ENCODE measurements around the gene PKN1. TPM values are rescaled to one million over a fixed set of nuclear protein-coding genes. Genes with fewer than 3 reads are reported as not detected.
A peak's percentile ranks its signal among the peaks of the same experiment; 100 is the strongest.

Gene PKN1
- total and polyA plus RNA-seq, 2 experiments from 2014 or later: 86.8 to 201 TPM

DNA sequence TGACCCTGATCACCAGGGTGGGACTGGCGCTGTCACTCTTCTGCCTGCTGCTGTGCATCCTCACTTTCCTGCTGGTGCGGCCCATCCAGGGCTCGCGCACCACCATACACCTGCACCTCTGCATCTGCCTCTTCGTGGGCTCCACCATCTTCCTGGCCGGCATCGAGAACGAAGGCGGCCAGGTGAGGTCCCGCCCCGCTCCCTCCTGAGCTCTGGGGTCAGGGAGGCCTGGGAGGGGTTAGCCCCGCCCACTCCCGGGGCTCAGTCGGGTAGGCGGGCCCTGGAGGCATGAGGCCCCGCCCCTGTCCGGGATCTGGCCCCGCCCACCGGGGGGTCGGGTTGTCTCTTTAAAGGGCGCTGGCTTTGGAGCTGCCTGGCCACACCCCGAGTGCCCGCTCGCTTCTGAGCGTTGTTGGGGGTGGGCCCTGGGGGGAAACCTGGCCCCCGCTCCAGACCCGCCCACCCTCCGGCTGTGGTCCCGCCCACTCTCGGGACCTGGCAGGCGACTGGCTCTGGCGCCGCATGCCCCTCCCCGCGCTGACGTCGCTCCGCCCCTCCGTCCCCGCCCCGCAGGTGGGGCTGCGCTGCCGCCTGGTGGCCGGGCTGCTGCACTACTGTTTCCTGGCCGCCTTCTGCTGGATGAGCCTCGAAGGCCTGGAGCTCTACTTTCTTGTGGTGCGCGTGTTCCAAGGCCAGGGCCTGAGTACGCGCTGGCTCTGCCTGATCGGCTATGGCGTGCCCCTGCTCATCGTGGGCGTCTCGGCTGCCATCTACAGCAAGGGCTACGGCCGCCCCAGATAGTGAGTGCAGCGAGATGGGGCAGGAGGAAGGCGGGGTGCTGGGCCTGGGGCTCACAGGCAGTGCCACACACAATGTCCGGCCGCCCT, 27.1 kb upstream of the PKN1 start:
- Mint-ChIP-seq H3K27me3 (ENCODE audit: insufficient read depth, low read depth, poor library complexity) (peaks cover 14% of the 10 kb centered on the region), H3K4me1 (peaks cover 11% of the 10 kb centered on the region), H3K4me3 (peak overlapping the region; percentile 80), H3K9me3 (no peaks in the 10 kb centered on the region; the same call in 2 of the 3 replicates), H3K36me3 (ENCODE audit: low read depth) (peaks cover 38% of the 10 kb centered on the region), H3K27ac (peak overlapping the region; percentile 86)
- peak; percentile 98 for DNase-seq (ENCODE audit: low spot score)
- no peaks in the 10 kb centered on the region for H3K9me2 ChIP-seq (ENCODE audit: insufficient read depth)
- peak overlapping the region; percentile 80 for H2AFZ ChIP-seq
- H3K36me3 ChIP-seq (ENCODE audit: insufficient read depth): peaks cover 22% of the 10 kb centered on the region
- H3K4me1 ChIP-seq (ENCODE audit: insufficient read depth): peaks cover 5% of the 10 kb centered on the region; the same call in 1 of the 2 replicates
- peak overlapping the region; percentile 75 for H3K4me2 ChIP-seq
- ATAC-seq: peak; percentile 91
- H3K4me3 ChIP-seq: peak overlapping the region; percentile 49
- H3K27ac ChIP-seq (ENCODE audit: low read depth): peak overlapping the region; percentile 87; the same call in 1 of the 2 replicates
- no peaks in the 10 kb centered on the region for H3K27me3 ChIP-seq (ENCODE audit: insufficient read depth)
- TF ChIP-seq CREB1 (CRISPR knock-in tag; IDR thresholded peaks at IDR 0.05; ENCODE audit: low read depth) (peak; percentile 77), ZNF114 (CRISPR knock-in tag; IDR thresholded peaks at IDR 0.05) (no peak), NANOG (IDR thresholded peaks at IDR 0.05; ENCODE audit: borderline replicate concordance) (no peak), EZH2phosphoT487 (IDR thresholded peaks at IDR 0.05; ENCODE audit: unreplicated experiment) (no peak), ZNF331 (CRISPR knock-in tag; IDR thresholded peaks at IDR 0.05; ENCODE audit: low read depth) (no peak), EZH2 (IDR thresholded peaks at IDR 0.05; ENCODE audit: low read depth, unreplicated experiment) (no peak), JUNB (IDR thresholded peaks at IDR 0.05; ENCODE audit: unreplicated experiment) (no peak), STAT1 (IDR thresholded peaks at IDR 0.05; ENCODE audit: unreplicated experiment) (no peak), POLR2AphosphoS5 (IDR thresholded peaks at IDR 0.05; ENCODE audit: low read depth) (peak; percentile 82)
- TF ChIP-seq, protein P1, sequence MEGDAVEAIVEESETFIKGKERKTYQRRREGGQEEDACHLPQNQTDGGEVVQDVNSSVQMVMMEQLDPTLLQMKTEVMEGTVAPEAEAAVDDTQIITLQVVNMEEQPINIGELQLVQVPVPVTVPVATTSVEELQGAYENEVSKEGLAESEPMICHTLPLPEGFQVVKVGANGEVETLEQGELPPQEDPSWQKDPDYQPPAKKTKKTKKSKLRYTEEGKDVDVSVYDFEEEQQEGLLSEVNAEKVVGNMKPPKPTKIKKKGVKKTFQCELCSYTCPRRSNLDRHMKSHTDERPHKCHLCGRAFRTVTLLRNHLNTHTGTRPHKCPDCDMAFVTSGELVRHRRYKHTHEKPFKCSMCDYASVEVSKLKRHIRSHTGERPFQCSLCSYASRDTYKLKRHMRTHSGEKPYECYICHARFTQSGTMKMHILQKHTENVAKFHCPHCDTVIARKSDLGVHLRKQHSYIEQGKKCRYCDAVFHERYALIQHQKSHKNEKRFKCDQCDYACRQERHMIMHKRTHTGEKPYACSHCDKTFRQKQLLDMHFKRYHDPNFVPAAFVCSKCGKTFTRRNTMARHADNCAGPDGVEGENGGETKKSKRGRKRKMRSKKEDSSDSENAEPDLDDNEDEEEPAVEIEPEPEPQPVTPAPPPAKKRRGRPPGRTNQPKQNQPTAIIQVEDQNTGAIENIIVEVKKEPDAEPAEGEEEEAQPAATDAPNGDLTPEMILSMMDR (conservative IDR thresholded peaks at IDR 0.05; ENCODE audit: low read depth in 2 of 2): peak; percentile 49 to 99
- TF ChIP-seq, protein P2, sequence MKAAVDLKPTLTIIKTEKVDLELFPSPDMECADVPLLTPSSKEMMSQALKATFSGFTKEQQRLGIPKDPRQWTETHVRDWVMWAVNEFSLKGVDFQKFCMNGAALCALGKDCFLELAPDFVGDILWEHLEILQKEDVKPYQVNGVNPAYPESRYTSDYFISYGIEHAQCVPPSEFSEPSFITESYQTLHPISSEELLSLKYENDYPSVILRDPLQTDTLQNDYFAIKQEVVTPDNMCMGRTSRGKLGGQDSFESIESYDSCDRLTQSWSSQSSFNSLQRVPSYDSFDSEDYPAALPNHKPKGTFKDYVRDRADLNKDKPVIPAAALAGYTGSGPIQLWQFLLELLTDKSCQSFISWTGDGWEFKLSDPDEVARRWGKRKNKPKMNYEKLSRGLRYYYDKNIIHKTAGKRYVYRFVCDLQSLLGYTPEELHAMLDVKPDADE (IDR thresholded peaks at IDR 0.05): no peak
- TF ChIP-seq, protein P3, sequence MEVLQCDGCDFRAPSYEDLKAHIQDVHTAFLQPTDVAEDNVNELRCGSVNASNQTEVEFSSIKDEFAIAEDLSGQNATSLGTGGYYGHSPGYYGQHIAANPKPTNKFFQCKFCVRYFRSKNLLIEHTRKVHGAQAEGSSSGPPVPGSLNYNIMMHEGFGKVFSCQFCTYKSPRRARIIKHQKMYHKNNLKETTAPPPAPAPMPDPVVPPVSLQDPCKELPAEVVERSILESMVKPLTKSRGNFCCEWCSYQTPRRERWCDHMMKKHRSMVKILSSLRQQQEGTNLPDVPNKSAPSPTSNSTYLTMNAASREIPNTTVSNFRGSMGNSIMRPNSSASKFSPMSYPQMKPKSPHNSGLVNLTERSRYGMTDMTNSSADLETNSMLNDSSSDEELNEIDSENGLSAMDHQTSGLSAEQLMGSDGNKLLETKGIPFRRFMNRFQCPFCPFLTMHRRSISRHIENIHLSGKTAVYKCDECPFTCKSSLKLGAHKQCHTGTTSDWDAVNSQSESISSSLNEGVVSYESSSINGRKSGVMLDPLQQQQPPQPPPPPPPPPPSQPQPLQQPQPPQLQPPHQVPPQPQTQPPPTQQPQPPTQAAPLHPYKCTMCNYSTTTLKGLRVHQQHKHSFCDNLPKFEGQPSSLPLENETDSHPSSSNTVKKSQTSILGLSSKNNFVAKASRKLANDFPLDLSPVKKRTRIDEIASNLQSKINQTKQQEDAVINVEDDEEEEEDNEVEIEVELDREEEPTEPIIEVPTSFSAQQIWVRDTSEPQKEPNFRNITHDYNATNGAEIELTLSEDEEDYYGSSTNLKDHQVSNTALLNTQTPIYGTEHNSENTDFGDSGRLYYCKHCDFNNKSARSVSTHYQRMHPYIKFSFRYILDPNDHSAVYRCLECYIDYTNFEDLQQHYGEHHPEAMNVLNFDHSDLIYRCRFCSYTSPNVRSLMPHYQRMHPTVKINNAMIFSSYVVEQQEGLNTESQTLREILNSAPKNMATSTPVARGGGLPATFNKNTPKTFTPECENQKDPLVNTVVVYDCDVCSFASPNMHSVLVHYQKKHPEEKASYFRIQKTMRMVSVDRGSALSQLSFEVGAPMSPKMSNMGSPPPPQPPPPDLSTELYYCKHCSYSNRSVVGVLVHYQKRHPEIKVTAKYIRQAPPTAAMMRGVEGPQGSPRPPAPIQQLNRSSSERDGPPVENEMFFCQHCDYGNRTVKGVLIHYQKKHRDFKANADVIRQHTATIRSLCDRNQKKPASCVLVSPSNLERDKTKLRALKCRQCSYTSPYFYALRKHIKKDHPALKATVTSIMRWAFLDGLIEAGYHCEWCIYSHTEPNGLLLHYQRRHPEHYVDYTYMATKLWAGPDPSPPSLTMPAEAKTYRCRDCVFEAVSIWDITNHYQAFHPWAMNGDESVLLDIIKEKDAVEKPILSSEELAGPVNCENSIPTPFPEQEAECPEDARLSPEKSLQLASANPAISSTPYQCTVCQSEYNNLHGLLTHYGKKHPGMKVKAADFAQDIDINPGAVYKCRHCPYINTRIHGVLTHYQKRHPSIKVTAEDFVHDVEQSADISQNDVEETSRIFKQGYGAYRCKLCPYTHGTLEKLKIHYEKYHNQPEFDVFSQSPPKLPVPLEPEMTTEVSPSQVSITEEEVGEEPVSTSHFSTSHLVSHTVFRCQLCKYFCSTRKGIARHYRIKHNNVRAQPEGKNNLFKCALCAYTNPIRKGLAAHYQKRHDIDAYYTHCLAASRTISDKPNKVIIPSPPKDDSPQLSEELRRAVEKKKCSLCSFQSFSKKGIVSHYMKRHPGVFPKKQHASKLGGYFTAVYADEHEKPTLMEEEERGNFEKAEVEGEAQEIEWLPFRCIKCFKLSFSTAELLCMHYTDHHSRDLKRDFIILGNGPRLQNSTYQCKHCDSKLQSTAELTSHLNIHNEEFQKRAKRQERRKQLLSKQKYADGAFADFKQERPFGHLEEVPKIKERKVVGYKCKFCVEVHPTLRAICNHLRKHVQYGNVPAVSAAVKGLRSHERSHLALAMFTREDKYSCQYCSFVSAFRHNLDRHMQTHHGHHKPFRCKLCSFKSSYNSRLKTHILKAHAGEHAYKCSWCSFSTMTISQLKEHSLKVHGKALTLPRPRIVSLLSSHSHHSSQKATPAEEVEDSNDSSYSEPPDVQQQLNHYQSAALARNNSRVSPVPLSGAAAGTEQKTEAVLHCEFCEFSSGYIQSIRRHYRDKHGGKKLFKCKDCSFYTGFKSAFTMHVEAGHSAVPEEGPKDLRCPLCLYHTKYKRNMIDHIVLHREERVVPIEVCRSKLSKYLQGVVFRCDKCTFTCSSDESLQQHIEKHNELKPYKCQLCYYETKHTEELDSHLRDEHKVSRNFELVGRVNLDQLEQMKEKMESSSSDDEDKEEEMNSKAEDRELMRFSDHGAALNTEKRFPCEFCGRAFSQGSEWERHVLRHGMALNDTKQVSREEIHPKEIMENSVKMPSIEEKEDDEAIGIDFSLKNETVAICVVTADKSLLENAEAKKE (CRISPR knock-in tag; IDR thresholded peaks at IDR 0.05): no peak
- TF ChIP-seq, protein P4, sequence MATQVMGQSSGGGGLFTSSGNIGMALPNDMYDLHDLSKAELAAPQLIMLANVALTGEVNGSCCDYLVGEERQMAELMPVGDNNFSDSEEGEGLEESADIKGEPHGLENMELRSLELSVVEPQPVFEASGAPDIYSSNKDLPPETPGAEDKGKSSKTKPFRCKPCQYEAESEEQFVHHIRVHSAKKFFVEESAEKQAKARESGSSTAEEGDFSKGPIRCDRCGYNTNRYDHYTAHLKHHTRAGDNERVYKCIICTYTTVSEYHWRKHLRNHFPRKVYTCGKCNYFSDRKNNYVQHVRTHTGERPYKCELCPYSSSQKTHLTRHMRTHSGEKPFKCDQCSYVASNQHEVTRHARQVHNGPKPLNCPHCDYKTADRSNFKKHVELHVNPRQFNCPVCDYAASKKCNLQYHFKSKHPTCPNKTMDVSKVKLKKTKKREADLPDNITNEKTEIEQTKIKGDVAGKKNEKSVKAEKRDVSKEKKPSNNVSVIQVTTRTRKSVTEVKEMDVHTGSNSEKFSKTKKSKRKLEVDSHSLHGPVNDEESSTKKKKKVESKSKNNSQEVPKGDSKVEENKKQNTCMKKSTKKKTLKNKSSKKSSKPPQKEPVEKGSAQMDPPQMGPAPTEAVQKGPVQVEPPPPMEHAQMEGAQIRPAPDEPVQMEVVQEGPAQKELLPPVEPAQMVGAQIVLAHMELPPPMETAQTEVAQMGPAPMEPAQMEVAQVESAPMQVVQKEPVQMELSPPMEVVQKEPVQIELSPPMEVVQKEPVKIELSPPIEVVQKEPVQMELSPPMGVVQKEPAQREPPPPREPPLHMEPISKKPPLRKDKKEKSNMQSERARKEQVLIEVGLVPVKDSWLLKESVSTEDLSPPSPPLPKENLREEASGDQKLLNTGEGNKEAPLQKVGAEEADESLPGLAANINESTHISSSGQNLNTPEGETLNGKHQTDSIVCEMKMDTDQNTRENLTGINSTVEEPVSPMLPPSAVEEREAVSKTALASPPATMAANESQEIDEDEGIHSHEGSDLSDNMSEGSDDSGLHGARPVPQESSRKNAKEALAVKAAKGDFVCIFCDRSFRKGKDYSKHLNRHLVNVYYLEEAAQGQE (IDR thresholded peaks at IDR 0.05; ENCODE audit: unreplicated experiment): no peak
- peaks cover 17% of the 10 kb centered on the region; the same call in 1 of the 2 replicates for H3F3A ChIP-seq (replicated peaks; ENCODE audit: low read depth)
- no peaks in the 10 kb centered on the region; the same call in 1 of the 2 replicates for H4K20me1 ChIP-seq (replicated peaks; ENCODE audit: insufficient read depth)
- no peaks in the 10 kb centered on the region for H3K79me2 ChIP-seq (replicated peaks; ENCODE audit: insufficient read depth)
